Stimulated activated CD4-positive, alpha-beta T cell treated with anti-CD3 and anti-CD28 coated beads, TNF-alpha, amount 100 ng/mL, for 4 hours (primary cell): ENCODE data around the gene MOG.
A peak's percentile ranks its signal among the peaks of the same experiment; 100 is the strongest.
"Not testable (repeated sequence)": the region's sequence is repeated elsewhere in the genome, so short reads cannot be mapped to it uniquely, and the experiment has no call there.

Experiments used
- DNase-seq, 3 experiments: peaks; one replicate each; pipeline ENCODE4 v3.0.0-alpha.2; 2020; ENCODE audit warnings: low read depth in 3 of 3

The MOG gene

GRCh38 chr6:29637247-29637646 is 19.6 kb upstream of the MOG start:
- DNase-seq = no peak

- no peak for DNase-seq
Measured at GRCh38 chr6:29641430-29642148, 15.3 kb upstream of the MOG start.

- no peak for DNase-seq
Measured at GRCh38 chr6:29647927-29648642, 8.8 kb upstream of the MOG start.

- DNase-seq = peak; percentile 92 to 98 (median 93)
Measured at GRCh38 chr6:29649701-29650673, 6.9 kb upstream of the MOG start.

- DNase-seq = no peak
Measured at GRCh38 chr6:29651413-29652197, 5.3 kb upstream of the MOG start.

- DNase-seq = no peak
Measured at GRCh38 chr6:29652198-29652584, 4.7 kb upstream of the MOG start.

- DNase-seq = peak in 1 of 3 experiments; percentile 35
Measured at GRCh38 chr6:29653452-29654038, 3.3 kb upstream of the MOG start.

GRCh38 chr6:29655658-29656057 is 1.2 kb upstream of the MOG start:
- DNase-seq = no peak

GRCh38 chr6:29656157-29656556 is 735 bp upstream of the MOG start:
- no peak for DNase-seq

- no peak for DNase-seq
Measured at GRCh38 chr6:29661071-29661470, 4.2 kb downstream of the MOG start.

- not testable (repeated sequence) for DNase-seq
Measured at GRCh38 chr6:29661502-29662141, 4.7 kb downstream of the MOG start.

GRCh38 chr6:29663300-29664042 is 6.6 kb downstream of the MOG start:
- DNase-seq = no peak

GRCh38 chr6:29665942-29666825 is 9.3 kb downstream of the MOG start:
- DNase-seq = no peak

GRCh38 chr6:29666826-29667130 is 9.9 kb downstream of the MOG start:
- no peak for DNase-seq

- no peak for DNase-seq
Measured at GRCh38 chr6:29667158-29667557, 10.3 kb downstream of the MOG start.

- DNase-seq = no peak
Measured at GRCh38 chr6:29671026-29671425, 14.1 kb downstream of the MOG start.

- not testable (repeated sequence) for DNase-seq
Measured at GRCh38 chr6:29672116-29672515, 15.2 kb downstream of the MOG start.

- DNase-seq = no peak
Measured at GRCh38 chr6:29673161-29673560, 16.3 kb downstream of the MOG start.

GRCh38 chr6:29674008-29674407 is 17.1 kb downstream of the MOG start:
- no peak for DNase-seq
